ENCODE results near the gene RBM7. TPM values are rescaled to one million over a fixed set of nuclear protein-coding genes. Genes with fewer than 3 reads are reported as not detected.

RBM7 gene
- total and polyA plus RNA-seq, 2 of the 13 experiments (the other 11 are each of a cell fraction or from before 2014, with no cell fraction given), result 30.5 to 32.3 TPM

- no peak for TF ChIP-seq SP1 (IDR thresholded peaks at IDR 0.05)
- TF ChIP-seq SP1 (CRISPR knock-in tag; IDR thresholded peaks at IDR 0.05), result no peak
These were observed 41.8 kb upstream of the RBM7 start (continued) for GRCh38 chr11:114358716-114359115.

- intact Hi-C loops (cut with micrococcal nuclease; ENCODE audit: unreplicated experiment), result no loop called here
- in situ Hi-C loops (cut with HindIII; ENCODE audit: extremely low pct_ligation_motif_present, low pct_unique_long_range_greater_than_20kb), result no loop called here
- Histone ChIP-seq H3K9me3 (ENCODE audit: low read length) (no peaks in the 10 kb centered on the region), H3K79me2 (ENCODE audit: insufficient read depth, low read length) (no peaks in the 10 kb centered on the region), H3K4me2 (ENCODE audit: low read depth, low read length) (no peak overlapping the region), H3K4me1 (ENCODE audit: insufficient read depth, low read length) (no peaks in the 10 kb centered on the region), H3K4me3 (replicated peaks in 1 of 3; ENCODE audit: insufficient read depth in 1 of 3, low read depth in 2 of 3, low read length in 3 of 3) (no peak overlapping the region), H3K36me3 (replicated peaks in 1 of 2; ENCODE audit: control insufficient read depth in 1 of 2, insufficient read depth in 2 of 2, low read length in 2 of 2) (no peaks in the 10 kb centered on the region), H3K9ac (ENCODE audit: insufficient read depth, low read depth, low read length) (no peak overlapping the region), H2AFZ (ENCODE audit: low read length) (no peak overlapping the region), H4K20me1 (ENCODE audit: insufficient read depth, low read length) (no peaks in the 10 kb centered on the region), H3K27me3 (ENCODE audit: control insufficient read depth in 1 of 2, insufficient read depth in 2 of 2, low read length in 2 of 2) (no peaks in the 10 kb centered on the region), H3K27ac (ENCODE audit: extremely low read length, insufficient read depth, low read length) (no peak overlapping the region)
- TF ChIP-seq RBAK (CRISPR knock-in tag; IDR thresholded peaks at IDR 0.05) (no peak), ZNF552 (CRISPR knock-in tag; IDR thresholded peaks at IDR 0.05; ENCODE audit: borderline replicate concordance) (no peak), TERF1 (CRISPR knock-in tag; IDR thresholded peaks at IDR 0.05) (no peak), SATB2 (CRISPR knock-in tag; IDR thresholded peaks at IDR 0.05) (no peak), GATAD2A (CRISPR knock-in tag; IDR thresholded peaks at IDR 0.05) (no peak), SRSF1 (optimal IDR thresholded peaks at IDR 0.05; ENCODE audit: low read depth, low read length) (no peak), ZBTB20 (CRISPR knock-in tag; IDR thresholded peaks at IDR 0.05; ENCODE audit: borderline replicate concordance, low read depth) (no peak), IRF9 (CRISPR knock-in tag; IDR thresholded peaks at IDR 0.05; ENCODE audit: borderline replicate concordance) (no peak), ZNF205 (CRISPR knock-in tag; IDR thresholded peaks at IDR 0.05) (no peak), NR2F1 (CRISPR knock-in tag; IDR thresholded peaks at IDR 0.05) (no peak), ZNF260 (CRISPR knock-in tag; IDR thresholded peaks at IDR 0.05; ENCODE audit: borderline replicate concordance, low read depth) (no peak), MEIS1 (CRISPR knock-in tag; IDR thresholded peaks at IDR 0.05; ENCODE audit: borderline replicate concordance) (no peak), ASH2L (IDR thresholded peaks at IDR 0.05; ENCODE audit: insufficient read length, low read depth, low read length) (no peak), ZNF570 (CRISPR knock-in tag; IDR thresholded peaks at IDR 0.05; ENCODE audit: borderline replicate concordance) (no peak), NFIC (IDR thresholded peaks at IDR 0.05; ENCODE audit: low read length) (no peak), DMAP1 (CRISPR knock-in tag; IDR thresholded peaks at IDR 0.05) (no peak), SCMH1 (CRISPR knock-in tag; IDR thresholded peaks at IDR 0.05; ENCODE audit: borderline replicate concordance) (no peak), RFXAP (CRISPR knock-in tag; IDR thresholded peaks at IDR 0.05; ENCODE audit: borderline replicate concordance) (no peak)
- no TSS peak for BruUV-seq (replicated peaks)
- DNase-seq (ENCODE audit: low spot score) (no peak), ATAC-seq (no peak), FAIRE-seq (no peak)
- ChIA-PET POLR2A (no interaction called here), CTCF (ENCODE audit: low intra/inter-chr PET ratio, low total read pairs) (no interaction called here)
These were observed 41.1 kb upstream of the RBM7 start for GRCh38 chr11:114359342-114359741.
